ENCODE results near the gene CYP11A1. TPM values are rescaled to one million over a fixed set of nuclear protein-coding genes. Genes with fewer than 3 reads are reported as not detected.

CYP11A1 gene
- total RNA-seq, 1 experiment from 2014 or later: 1.7 TPM

- Histone ChIP-seq H3K27ac (ENCODE audit: insufficient read length, low read depth, low read length) (no peak overlapping the region), H3K4me2 (ENCODE audit: insufficient read depth, insufficient read length, low read length) (no peak overlapping the region), H2BK20ac (ENCODE audit: low read depth, low read length, poor library complexity, severe bottlenecking) (no peak overlapping the region), H4K20me1 (ENCODE audit: control insufficient read depth, insufficient read depth, insufficient read length) (no peaks in the 10 kb centered on the region), H3K23me2 (ENCODE audit: insufficient read length, low read depth, low read length, poor library complexity, severe bottlenecking) (no peaks in the 10 kb centered on the region), H3K18ac (ENCODE audit: insufficient read length, low read depth, low read length) (no peak overlapping the region), H3K9me3 (ENCODE audit: control insufficient read depth, low read depth, low read length) (no peaks in the 10 kb centered on the region), H3K79me2 (ENCODE audit: insufficient read depth, low read length) (no peaks in the 10 kb centered on the region), H3T11ph (ENCODE audit: low read length) (no peak overlapping the region), H2BK5ac (ENCODE audit: insufficient read length, low read length) (no peak overlapping the region), H2BK15ac (ENCODE audit: low read depth, low read length) (no peak overlapping the region), H3K14ac (ENCODE audit: insufficient read depth, low read length) (no peak overlapping the region), H4K5ac (ENCODE audit: insufficient read length, low read depth, low read length) (no peak overlapping the region), H3K23ac (ENCODE audit: insufficient read length, low read depth, low read length) (no peak overlapping the region), H3K27me3 (ENCODE audit: insufficient read depth, low read length) (no peaks in the 10 kb centered on the region), H3K4ac (ENCODE audit: low read depth, low read length) (no peak overlapping the region), H4K8ac (replicated peaks; ENCODE audit: insufficient read length, low read depth, low read length) (no peak overlapping the region), H4K91ac (ENCODE audit: insufficient read length, low read depth, low read length) (no peak overlapping the region), H3K79me1 (ENCODE audit: insufficient read depth, low read depth, low read length, poor library complexity, severe bottlenecking) (no peaks in the 10 kb centered on the region), H3K4me1 (ENCODE audit: insufficient read depth, low read length) (no peaks in the 10 kb centered on the region; the same call in 1 of the 2 replicates), H2BK12ac (ENCODE audit: insufficient read length, low read depth, low read length) (no peak overlapping the region), H2AK5ac (ENCODE audit: insufficient read length, low read length) (no peak overlapping the region), H2BK120ac (ENCODE audit: low read depth, low read length, poor library complexity, severe bottlenecking) (no peak overlapping the region), H3K56ac (ENCODE audit: insufficient read length, low read depth, low read length) (no peak overlapping the region), H2AFZ (ENCODE audit: low read length) (no peak overlapping the region), H3K9ac (ENCODE audit: extremely low read depth, insufficient read length, low read length) (no peak overlapping the region)
- Mint-ChIP-seq H3K36me3 (ENCODE audit: insufficient read depth in 1 of 3, low read depth in 3 of 3) (no peaks in the 10 kb centered on the region), H3K4me3 (no peak overlapping the region; a peak in 1 of 5 replicates), H3K27me3 (ENCODE audit: low read depth) (peaks cover 4% of the 10 kb centered on the region; the same call in 1 of the 2 replicates), H3K9me3 (no peaks in the 10 kb centered on the region; a peak in 1 of 5 replicates), H3K27ac (no peak overlapping the region), H3K4me1 (peaks cover 16 to 39% of the 10 kb centered on the region in 2 experiments)
- no peak for TF ChIP-seq CTCF (conservative IDR thresholded peaks at IDR 0.05)
- no CpG with 5 or more reads among the region's 20 CpGs for WGBS (ENCODE audit: extremely low coverage, insufficient read length, low lambda C conversion rate)
- no peak for DNase-seq
These were observed 22.0 kb upstream of the CYP11A1 start for GRCh38 chr15:74389241-74390048.
